ENCODE results near the gene ANXA9. TPM values are rescaled to one million over a fixed set of nuclear protein-coding genes. Genes with fewer than 3 reads are reported as not detected.

The ANXA9 gene
- total RNA-seq, 1 experiment from 2014 or later: 2.7 TPM

- Histone ChIP-seq H3K79me2 (ENCODE audit: insufficient read depth, low read length) (no peaks in the 10 kb centered on the region), H3K27me3 (ENCODE audit: insufficient read depth, low read length) (no peaks in the 10 kb centered on the region), H3K4me2 (ENCODE audit: low read length) (no peak overlapping the region), H3K4me3 (replicated peaks in 1 of 2; ENCODE audit: low read depth in 1 of 2, low read length in 2 of 2) (no peak overlapping the region), H4K20me1 (ENCODE audit: insufficient read depth) (no peaks in the 10 kb centered on the region), H3K9me2 (ENCODE audit: insufficient read depth) (no peaks in the 10 kb centered on the region), H3K27ac (ENCODE audit: low read depth, low read length) (no peak overlapping the region), H3K4me1 (ENCODE audit: control insufficient read depth in 1 of 2, insufficient read depth in 2 of 2, low read length in 2 of 2) (peaks cover 5% of the 10 kb centered on the region in 2 experiments; a peak in 3 of 4 replicates), H3K36me3 (ENCODE audit: control insufficient read depth in 1 of 2, insufficient read depth in 2 of 2, low read length in 2 of 2) (peaks cover 5 to 11% of the 10 kb centered on the region in 2 experiments; a peak in 3 of 4 replicates), H2AFZ (ENCODE audit: low read depth, low read length, poor library complexity, severe bottlenecking) (no peak overlapping the region), H3K9me3 (ENCODE audit: control insufficient read depth in 1 of 2, insufficient read depth in 1 of 2, low read depth in 1 of 2, low read length in 2 of 2) (no peaks in the 10 kb centered on the region), H3K9ac (ENCODE audit: low read length) (no peak overlapping the region)
- ChIA-PET CTCF (no interaction called here), POLR2A (no interaction called here), RAD21 (ENCODE audit: low non-redundant PET in 1 of 2, low total read pairs in 2 of 2, uncharacterized antibody in 2 of 2, unreplicated experiment in 2 of 2) (no interaction called here)
- intact Hi-C loops (cut with micrococcal nuclease): no loop called here
- TF ChIP-seq POLR2A (IDR thresholded peaks at IDR 0.05; ENCODE audit: borderline replicate concordance, extremely low read depth, insufficient read depth, insufficient read length) (no peak), TCF7L2 (IDR thresholded peaks at IDR 0.05; ENCODE audit: borderline replicate concordance, extremely low read depth, insufficient read depth, insufficient read length) (no peak), POLR2AphosphoS5 (IDR thresholded peaks at IDR 0.05; ENCODE audit: low read depth, low read length) (no peak), CBX3 (IDR thresholded peaks at IDR 0.05; ENCODE audit: low read depth) (no peak), REST (IDR thresholded peaks at IDR 0.05; ENCODE audit: low read depth) (no peak), MAX (IDR thresholded peaks at IDR 0.05) (no peak), RAD21 (IDR thresholded peaks at IDR 0.05; ENCODE audit: low read depth) (no peak), FOSL1 (IDR thresholded peaks at IDR 0.05; ENCODE audit: low read depth) (no peak), ZBTB33 (IDR thresholded peaks at IDR 0.05; ENCODE audit: extremely low read depth, insufficient replicate concordance, low read length) (no peak), SIN3A (IDR thresholded peaks at IDR 0.05; ENCODE audit: low read depth) (no peak), EZH2phosphoT487 (IDR thresholded peaks at IDR 0.05; ENCODE audit: borderline replicate concordance) (no peak), ZNF274 (IDR thresholded peaks at IDR 0.05; ENCODE audit: low read depth, low read length) (no peak)
- BruUV-seq (replicated peaks): no TSS peak
- ATAC-seq (no peak), DNase-seq (ENCODE audit: low read depth, low spot score) (no peak)
Observed at GRCh38 chr1:151037032-151037431, 54.9 kb downstream of the ANXA9 start.
